ENCODE results near the gene SCLT1.

The SCLT1 gene

DNA sequence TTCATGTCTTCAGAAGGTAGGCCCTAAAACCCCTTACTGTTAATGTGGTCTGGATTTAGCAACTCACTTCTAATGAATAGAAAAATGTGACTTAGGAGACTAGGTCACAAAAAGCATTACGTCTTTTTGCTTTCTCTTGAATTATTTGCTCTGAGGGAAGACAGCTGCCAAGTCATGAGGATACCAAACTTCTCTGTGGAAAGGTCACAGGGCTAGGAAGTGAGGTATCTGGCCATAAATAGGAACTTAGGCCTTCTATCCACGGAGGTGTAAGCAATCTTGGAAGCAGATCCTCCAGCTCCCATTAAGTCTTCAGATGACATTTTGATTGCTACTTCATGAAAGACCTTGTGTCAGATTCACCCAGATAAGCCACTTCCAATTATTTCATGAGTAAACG is 163.3 kb downstream of the SCLT1 start:
- no peak overlapping the region for H3K27ac ChIP-seq
- TF ChIP-seq CTCF (conservative IDR thresholded peaks at IDR 0.05): no peak

GRCh38 chr4:128924951-128925350 is 168.4 kb downstream of the SCLT1 start:
- no peak for TF ChIP-seq CTCF (conservative IDR thresholded peaks at IDR 0.05)
- no peak overlapping the region for H3K27ac ChIP-seq

DNA sequence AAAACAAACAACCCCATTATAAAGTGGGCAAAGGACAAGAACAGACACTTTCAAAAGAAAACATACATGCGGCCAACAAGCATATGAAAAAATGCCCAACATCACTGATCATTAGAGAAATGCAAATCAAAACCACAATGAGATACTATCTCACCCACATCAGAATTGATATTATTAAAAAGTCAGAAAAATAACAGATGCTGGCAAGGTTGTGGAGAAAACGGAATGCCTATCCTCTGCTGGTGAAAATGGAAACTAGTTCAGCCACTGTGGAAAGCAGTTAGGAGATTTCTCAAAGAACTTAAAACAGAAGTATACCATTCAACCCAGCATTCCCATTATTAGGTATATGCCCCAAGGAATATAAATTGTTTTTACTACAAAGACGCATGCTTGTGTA is 171.4 kb downstream of the SCLT1 start:
- no peak overlapping the region for H3K27ac ChIP-seq
- TF ChIP-seq CTCF (conservative IDR thresholded peaks at IDR 0.05): no peak

GRCh38 chr4:128917781-128918180 is 175.6 kb downstream of the SCLT1 start:
- no peak overlapping the region for H3K27ac ChIP-seq
- TF ChIP-seq CTCF (conservative IDR thresholded peaks at IDR 0.05): no peak

DNA sequence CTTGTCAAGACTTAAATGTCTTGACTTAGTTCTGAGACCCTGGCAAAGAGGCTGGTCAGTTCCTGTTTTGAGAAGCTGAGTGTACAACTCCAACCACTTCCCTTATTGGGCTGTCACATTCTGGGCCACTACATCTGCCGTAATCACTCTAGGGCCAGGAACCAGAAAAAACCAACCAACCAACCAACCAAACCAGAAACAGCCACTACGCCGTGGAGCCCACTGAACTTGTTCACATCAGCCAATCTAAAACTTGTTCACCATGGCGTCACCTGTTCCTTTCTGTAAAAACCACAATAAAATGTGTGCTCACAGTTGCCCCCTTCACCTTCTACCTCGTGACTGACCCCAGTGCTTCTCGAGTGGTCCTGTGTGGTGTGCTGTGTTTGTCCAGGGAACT is 176.5 kb downstream of the SCLT1 start:
- no peak for TF ChIP-seq CTCF (conservative IDR thresholded peaks at IDR 0.05)
- H3K27ac ChIP-seq: no peak overlapping the region

DNA sequence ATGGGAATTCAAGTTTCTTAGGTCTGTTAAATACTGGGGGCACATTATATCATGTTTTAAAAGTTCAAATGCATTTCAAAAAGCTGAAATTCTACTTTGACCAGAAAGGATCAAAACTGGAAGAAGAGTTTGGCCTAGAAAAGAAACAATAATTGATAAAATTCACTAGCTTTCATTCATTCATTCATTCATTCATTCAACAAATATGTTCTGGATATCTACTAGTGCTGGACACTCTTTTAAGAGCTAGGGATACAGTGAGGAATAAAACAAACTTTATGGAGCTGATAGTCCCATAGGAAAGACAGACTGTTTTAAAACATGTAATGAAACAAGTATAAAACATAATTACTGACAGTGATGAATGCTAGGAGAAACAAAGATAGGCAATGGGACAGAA is 177.8 kb downstream of the SCLT1 start:
- TF ChIP-seq CTCF (conservative IDR thresholded peaks at IDR 0.05): no peak
- H3K27ac ChIP-seq: no peak overlapping the region

GRCh38 chr4:128913228-128913627 is 180.1 kb downstream of the SCLT1 start:
- no peak for TF ChIP-seq CTCF (conservative IDR thresholded peaks at IDR 0.05)

DNA sequence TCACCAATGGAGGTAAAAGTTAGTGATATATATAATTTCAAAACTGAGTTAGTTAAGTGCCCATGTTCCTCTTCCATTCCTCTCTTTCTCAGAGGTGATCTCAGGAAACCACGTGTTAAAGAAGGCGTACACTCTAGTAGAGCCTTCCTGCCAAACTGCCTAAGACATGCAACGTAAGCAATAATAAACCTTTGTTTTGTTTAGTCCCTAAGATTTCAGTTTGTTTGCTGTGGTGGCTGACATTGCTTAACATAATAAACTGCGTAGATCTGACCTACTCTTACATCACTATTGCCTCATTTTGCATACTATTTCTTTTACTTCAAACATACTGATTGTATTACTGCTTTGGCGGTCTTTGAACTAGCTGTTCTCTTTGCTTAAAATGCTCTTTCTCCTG is 184.6 kb downstream of the SCLT1 start:
- H3K27ac ChIP-seq: no peak overlapping the region
- no peak for TF ChIP-seq CTCF (conservative IDR thresholded peaks at IDR 0.05)

More at GRCh38 chr4:128913228-128913627, 180.1 kb downstream of the SCLT1 start:
- no peak overlapping the region for H3K27ac ChIP-seq

All from VCaP (cell line).